Activated naive CD8-positive, alpha-beta T cell treated with anti-CD3 and anti-CD28 coated beads, Interleukin-2, amount 10 ng/mL, durations not matched to agents 7 days and 5 days (primary cell): ENCODE measurements around the gene YIPF7. TPM values are rescaled to one million over a fixed set of nuclear protein-coding genes. Genes with fewer than 3 reads are reported as not detected.

Experiments used
- total RNA-seq, 2 experiments: library from RNA; stranded (reverse); gene quantifications; one replicate each; pipeline ENCODE4 v1.2.3, GENCODE V29; 2021

YIPF7 gene
- total RNA-seq, 2 experiments from 2014 or later: not detected

Other genes starting within 250 kb of the YIPF7 start
- gene KCTD8, start 202.8 kb downstream of the YIPF7 start, total RNA-seq: not detected
- 10 to 100 TPM; 24.3 to 25.5 TPM for gene GUF1, start 26.8 kb upstream of the YIPF7 start, total RNA-seq
- 10 to 100 TPM; 11.2 to 13.5 TPM for gene GNPDA2, start 74.9 kb upstream of the YIPF7 start, total RNA-seq